ENCODE measurements around the gene PDSS2. TPM values are rescaled to one million over a fixed set of nuclear protein-coding genes. Genes with fewer than 3 reads are reported as not detected.
"Not testable (repeated sequence)": the region's sequence is repeated elsewhere in the genome, so short reads cannot be mapped to it uniquely, and the experiment has no call there.

The PDSS2 gene
- total RNA-seq, 1 experiment from 2014 or later: 10.2 TPM

DNA sequence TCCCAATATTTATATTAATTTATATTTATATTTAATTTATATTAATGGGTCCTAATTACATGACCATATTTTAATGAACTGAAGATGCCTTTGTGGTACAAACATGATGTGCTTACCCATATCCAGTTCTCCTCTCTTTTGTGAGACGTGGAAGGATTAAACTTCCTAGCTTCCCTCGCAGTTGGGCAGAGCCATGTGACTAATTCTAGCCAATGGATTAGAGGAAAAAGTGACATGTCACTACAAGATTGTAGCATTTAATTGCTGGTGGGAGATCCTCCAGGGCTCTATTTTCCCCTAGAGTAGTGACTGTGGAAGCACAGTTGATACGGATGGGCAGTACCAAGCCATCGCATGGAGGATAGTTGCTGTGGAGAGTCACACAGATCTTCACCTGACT, 25.8 kb upstream of the PDSS2 start:
- POLR2A ChIA-PET: interaction anchor here (2.0 kb wide), 1 partner anchor 25 kb away, joined by 6 read pairs; the partner anchor contains the start of gene PDSS2
- Mint-ChIP-seq H3K4me1 (ENCODE audit: insufficient read depth, unreplicated experiment) (peaks cover 10% of the 10 kb centered on the region), H3K27ac (ENCODE audit: low read depth, unreplicated experiment) (no peak overlapping the region), H3K4me3 (ENCODE audit: unreplicated experiment) (no peak overlapping the region), H3K27me3 (ENCODE audit: insufficient read depth, unreplicated experiment) (peaks cover 88% of the 10 kb centered on the region), H3K36me3 (ENCODE audit: insufficient read depth, unreplicated experiment) (no peaks in the 10 kb centered on the region), H3K9me3 (ENCODE audit: unreplicated experiment) (no peaks in the 10 kb centered on the region)
- CTCF ChIA-PET: no interaction called here
- no peak for DNase-seq (ENCODE audit: unreplicated experiment)
- TF ChIP-seq, protein P1, sequence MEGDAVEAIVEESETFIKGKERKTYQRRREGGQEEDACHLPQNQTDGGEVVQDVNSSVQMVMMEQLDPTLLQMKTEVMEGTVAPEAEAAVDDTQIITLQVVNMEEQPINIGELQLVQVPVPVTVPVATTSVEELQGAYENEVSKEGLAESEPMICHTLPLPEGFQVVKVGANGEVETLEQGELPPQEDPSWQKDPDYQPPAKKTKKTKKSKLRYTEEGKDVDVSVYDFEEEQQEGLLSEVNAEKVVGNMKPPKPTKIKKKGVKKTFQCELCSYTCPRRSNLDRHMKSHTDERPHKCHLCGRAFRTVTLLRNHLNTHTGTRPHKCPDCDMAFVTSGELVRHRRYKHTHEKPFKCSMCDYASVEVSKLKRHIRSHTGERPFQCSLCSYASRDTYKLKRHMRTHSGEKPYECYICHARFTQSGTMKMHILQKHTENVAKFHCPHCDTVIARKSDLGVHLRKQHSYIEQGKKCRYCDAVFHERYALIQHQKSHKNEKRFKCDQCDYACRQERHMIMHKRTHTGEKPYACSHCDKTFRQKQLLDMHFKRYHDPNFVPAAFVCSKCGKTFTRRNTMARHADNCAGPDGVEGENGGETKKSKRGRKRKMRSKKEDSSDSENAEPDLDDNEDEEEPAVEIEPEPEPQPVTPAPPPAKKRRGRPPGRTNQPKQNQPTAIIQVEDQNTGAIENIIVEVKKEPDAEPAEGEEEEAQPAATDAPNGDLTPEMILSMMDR (IDR thresholded peaks at IDR 0.05; ENCODE audit: unreplicated experiment): no peak
- intact Hi-C loops (cut with micrococcal nuclease): no loop called here
- no TSS peak for BruUV-seq (replicated peaks)

DNA sequence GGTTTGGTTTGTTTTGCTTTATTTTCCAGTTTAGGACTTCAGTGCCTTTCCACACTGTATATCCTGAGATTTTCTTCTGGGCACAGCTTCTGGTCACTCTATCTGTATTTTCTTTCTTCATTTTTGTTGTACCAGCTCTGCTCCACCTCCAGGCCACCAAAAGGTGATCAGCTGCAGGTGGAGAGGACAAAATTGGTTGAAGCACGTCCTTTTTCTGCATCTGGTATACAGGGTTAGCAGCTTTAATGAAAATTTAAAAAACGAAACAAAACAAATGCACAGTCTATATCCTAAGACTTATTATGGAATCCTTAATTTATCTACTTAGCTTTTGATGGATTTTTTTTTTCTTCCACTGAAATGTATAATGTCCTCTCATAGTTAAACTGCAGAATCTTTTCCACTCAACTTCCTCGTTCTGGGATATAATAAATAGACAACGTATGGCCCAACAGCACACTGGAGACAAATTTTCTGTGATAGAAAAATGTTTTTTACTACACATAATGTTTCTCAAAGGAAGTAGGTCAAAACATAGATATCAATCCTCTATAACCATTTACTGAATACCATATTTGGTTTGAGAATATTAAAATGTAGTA, 19.8 kb upstream of the PDSS2 start:
- H3K27me3 Mint-ChIP-seq (ENCODE audit: insufficient read depth, unreplicated experiment): peaks cover 48% of the 10 kb centered on the region
- DNase-seq (ENCODE audit: unreplicated experiment): no peak
- H3K9me3 Mint-ChIP-seq (ENCODE audit: unreplicated experiment): no peaks in the 10 kb centered on the region
- no peak overlapping the region for H3K27ac Mint-ChIP-seq (ENCODE audit: low read depth, unreplicated experiment)
- CTCF ChIA-PET: interaction anchor here (1.3 kb wide), 1 partner anchor 12 kb away, joined by 9 read pairs; no protein-coding TSS in a partner anchor
- intact Hi-C loops (cut with micrococcal nuclease): no loop called here
- no peaks in the 10 kb centered on the region for H3K36me3 Mint-ChIP-seq (ENCODE audit: insufficient read depth, unreplicated experiment)
- POLR2A ChIA-PET: no interaction called here
- no TSS peak for BruUV-seq (replicated peaks)
- H3K4me1 Mint-ChIP-seq (ENCODE audit: insufficient read depth, unreplicated experiment): peaks cover 5% of the 10 kb centered on the region
- TF ChIP-seq, protein P1 (IDR thresholded peaks at IDR 0.05; ENCODE audit: unreplicated experiment): no peak
- no peak overlapping the region for H3K4me3 Mint-ChIP-seq (ENCODE audit: unreplicated experiment)

DNA sequence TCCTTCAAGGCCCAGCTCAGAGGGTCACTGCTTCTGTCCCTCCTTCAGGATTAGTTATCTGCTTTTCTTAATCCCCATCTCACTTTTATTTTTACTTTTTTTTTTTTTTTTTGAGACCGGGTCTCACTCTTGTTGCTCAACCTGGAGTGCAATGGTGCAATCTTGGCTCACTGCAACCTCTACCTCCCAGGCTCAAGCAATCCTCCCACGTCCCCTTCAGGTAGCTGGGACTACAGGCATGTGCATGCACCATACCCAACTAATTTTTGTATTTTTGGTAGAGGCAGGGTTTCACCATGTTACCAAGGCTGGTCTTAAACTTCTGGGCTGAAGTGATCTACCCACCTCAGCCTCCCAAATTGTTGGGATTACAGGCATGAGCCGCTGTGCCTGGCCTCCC, 16.5 kb upstream of the PDSS2 start:
- H3K4me3 Mint-ChIP-seq (ENCODE audit: unreplicated experiment); intact Hi-C loops (cut with micrococcal nuclease); POLR2A ChIA-PET; H3K36me3 Mint-ChIP-seq (ENCODE audit: insufficient read depth, unreplicated experiment); H3K27ac Mint-ChIP-seq (ENCODE audit: low read depth, unreplicated experiment); CTCF ChIA-PET; H3K4me1 Mint-ChIP-seq (ENCODE audit: insufficient read depth, unreplicated experiment); BruUV-seq (replicated peaks); H3K9me3 Mint-ChIP-seq (ENCODE audit: unreplicated experiment): not testable (repeated sequence)
- H3K27me3 Mint-ChIP-seq (ENCODE audit: insufficient read depth, unreplicated experiment): peaks cover 34% of the 10 kb centered on the region
- DNase-seq (ENCODE audit: unreplicated experiment): peak; percentile 41

DNA sequence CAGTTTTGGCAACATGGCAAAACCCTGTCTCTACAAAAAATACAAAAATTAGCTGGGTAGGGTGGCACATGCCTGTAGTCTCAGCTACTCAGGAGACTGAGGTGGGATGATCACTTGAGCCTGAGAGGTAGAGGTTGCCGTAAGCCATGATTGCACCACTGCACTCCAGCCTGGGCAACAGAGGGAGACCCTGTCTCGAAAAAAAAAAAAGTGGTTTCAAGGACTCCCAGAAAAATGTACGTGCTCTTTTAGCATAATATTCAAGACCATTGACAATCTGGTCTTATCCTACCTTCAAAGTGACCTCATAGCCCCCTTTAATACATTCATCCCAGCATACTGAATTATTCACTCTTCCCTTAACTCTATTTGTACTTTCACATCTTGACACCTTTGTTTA, 16.0 kb upstream of the PDSS2 start:
- intact Hi-C loops (cut with micrococcal nuclease); H3K4me3 Mint-ChIP-seq (ENCODE audit: unreplicated experiment); H3K9me3 Mint-ChIP-seq (ENCODE audit: unreplicated experiment); CTCF ChIA-PET; BruUV-seq (replicated peaks); POLR2A ChIA-PET; H3K27ac Mint-ChIP-seq (ENCODE audit: low read depth, unreplicated experiment); H3K36me3 Mint-ChIP-seq (ENCODE audit: insufficient read depth, unreplicated experiment); DNase-seq (ENCODE audit: unreplicated experiment); H3K4me1 Mint-ChIP-seq (ENCODE audit: insufficient read depth, unreplicated experiment): not testable (repeated sequence)
- peaks cover 29% of the 10 kb centered on the region for H3K27me3 Mint-ChIP-seq (ENCODE audit: insufficient read depth, unreplicated experiment)

DNA sequence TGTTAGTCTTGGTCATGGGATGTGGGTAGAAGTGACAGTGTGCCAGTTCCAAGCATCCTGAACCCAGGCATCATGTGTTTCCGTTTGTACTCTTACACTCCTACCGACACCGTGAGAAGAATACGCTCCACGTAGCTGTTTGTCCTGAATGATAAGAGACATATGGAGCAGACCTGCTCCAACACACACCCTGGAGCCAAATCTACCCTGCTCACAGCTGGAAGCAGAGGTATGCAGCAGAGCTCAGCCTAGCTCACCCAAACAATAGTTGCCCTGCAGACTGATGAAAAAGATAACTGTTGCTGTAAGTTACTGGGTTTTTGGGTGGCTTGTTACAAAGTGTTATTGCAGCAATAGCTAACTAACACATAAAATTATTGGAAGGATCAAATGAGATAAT, 14.3 kb upstream of the PDSS2 start:
- Mint-ChIP-seq H3K27ac (ENCODE audit: low read depth, unreplicated experiment) (no peak overlapping the region), H3K4me1 (ENCODE audit: insufficient read depth, unreplicated experiment) (peaks cover 5% of the 10 kb centered on the region), H3K36me3 (ENCODE audit: insufficient read depth, unreplicated experiment) (no peaks in the 10 kb centered on the region), H3K4me3 (ENCODE audit: unreplicated experiment) (no peak overlapping the region), H3K27me3 (ENCODE audit: insufficient read depth, unreplicated experiment) (peaks cover 33% of the 10 kb centered on the region), H3K9me3 (ENCODE audit: unreplicated experiment) (no peaks in the 10 kb centered on the region)
- DNase-seq (ENCODE audit: unreplicated experiment): no peak
- BruUV-seq (replicated peaks): no TSS peak
- TF ChIP-seq, protein P1 (IDR thresholded peaks at IDR 0.05; ENCODE audit: unreplicated experiment): no peak
- intact Hi-C loops (cut with micrococcal nuclease): no loop called here
- ChIA-PET CTCF (no interaction called here), POLR2A (interaction anchor here (0.5 to 1.3 kb wide), 3 partner anchors 14 to 111 kb away, joined by 3 to 7 read pairs (median 3); partner anchors contain the start of gene PDSS2)
